Astrocyte of the spinal cord (primary cell): ENCODE results near the gene ATP1B3.
A peak's percentile ranks its signal among the peaks of the same experiment; 100 is the strongest.

ENCODE experiments used
- DNase-seq: peaks from one replicate; pipeline ENCODE4 v3.0.0; 2011; ENCODE audit warnings: low read depth, low spot score
- H3K4me3 ChIP-seq: 2 replicates; pipeline ENCODE4 v1.5.1; 2011; ENCODE audit warnings: low read depth, mild to moderate bottlenecking, low read length, moderate library complexity
- CTCF ChIP-seq: IDR thresholded peaks from 2 replicates; pipeline ENCODE4 v1.5.1; 2012; ENCODE audit warnings: low read depth, mild to moderate bottlenecking, low read length, inconsistent platforms
- in situ Hi-C: cut with HindIII; loops from 2 replicates; pipeline ENCODE4 v1.10.0; 2017; ENCODE audit warnings: low sequenced_read_pairs

ATP1B3 gene

DNA sequence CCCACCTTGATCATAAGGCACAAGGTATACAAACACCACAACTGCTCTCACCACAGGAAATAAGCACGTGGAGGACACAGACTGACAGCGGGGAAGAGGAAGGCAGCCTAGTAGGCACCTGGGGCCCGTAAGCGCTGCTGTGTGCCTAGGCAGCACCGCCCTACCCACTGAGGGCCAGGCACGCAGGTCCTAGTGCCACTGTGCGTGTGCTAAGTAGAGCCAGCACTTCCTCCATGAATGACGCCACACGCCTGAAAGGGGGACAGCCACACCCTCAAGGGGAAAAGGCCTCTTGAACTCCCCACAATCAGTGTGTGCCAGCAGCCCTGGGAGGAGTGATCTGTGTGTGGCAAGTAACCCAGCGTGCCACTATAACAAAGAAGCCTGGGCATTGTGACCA is 73.0 kb downstream of the ATP1B3 start:
- in situ Hi-C loops, result no loop called here
- DNase-seq, result no peak
- TF ChIP-seq CTCF, result no peak
- H3K4me3 ChIP-seq, result no peak overlapping the region

DNA sequence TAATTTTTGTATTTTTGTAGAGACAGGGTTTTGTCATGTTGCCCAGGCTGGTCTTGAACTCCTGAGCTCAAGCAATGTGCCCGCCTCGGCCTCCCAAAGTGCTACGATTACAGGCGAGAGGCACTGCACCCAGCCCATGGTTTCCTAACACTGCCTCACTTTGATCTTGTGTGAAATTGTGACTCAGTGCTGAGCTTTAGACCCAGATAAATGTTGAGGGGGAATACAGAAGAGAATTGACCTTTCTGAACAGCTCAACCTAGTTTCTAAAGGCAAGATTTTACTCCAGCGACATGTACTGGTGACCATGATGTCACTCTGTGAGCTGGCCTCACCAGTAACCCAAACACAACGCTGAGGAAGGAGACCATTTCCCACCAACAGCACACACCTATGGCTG is 73.5 kb downstream of the ATP1B3 start:
- H3K4me3 ChIP-seq, result no peak overlapping the region
- in situ Hi-C loops, result no loop called here
- no peak for DNase-seq
- TF ChIP-seq CTCF, result no peak

DNA sequence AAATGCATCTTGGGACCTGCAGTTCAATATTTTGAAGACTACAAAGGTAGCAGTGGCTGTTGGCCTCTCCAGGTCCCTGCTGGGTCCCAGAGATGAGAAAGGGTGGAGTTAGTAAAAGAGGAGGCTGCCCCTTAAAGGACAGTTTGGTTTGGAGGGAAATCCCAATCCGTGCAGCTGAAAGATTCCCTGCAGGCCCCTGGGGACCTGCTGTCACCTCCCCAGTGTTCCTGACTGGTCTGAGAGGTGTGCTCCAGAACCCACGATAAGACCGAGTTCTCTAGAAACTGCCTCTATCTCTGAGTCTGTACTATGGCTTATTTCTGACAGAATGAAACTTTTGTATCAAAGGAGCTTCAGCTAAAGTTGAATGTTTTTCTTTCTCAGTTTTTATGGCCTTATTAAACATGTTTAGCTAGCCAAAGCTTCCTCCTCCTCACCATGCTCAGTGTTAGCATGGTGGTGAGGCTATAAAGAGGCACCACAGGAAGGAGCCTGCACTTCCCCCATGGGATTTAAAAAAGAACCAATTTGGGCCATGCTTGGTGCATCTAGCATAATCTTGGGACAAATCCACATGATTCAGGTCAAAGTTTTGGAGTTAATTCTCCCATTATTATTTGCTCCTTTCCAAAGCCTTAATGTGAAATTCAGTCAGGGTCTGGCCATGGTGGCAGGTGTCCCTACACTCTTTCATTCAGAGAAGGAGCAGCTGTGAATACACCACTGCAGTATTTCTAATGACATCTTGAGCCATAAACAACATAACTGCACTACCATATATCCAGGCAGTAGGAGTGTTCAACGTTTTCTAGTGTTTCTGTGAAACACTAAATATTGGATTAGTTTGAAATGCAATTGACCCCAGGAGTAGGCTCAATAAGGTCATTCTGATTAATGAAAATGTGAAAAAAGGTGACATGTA is 74.4 kb downstream of the ATP1B3 start:
- H3K4me3 ChIP-seq, result no peak overlapping the region
- TF ChIP-seq CTCF, result no peak
- no peak for DNase-seq
- in situ Hi-C loops, result no loop called here

- no peak overlapping the region for H3K4me3 ChIP-seq
- DNase-seq, result no peak
- TF ChIP-seq CTCF, result no peak
- in situ Hi-C loops, result no loop called here
These were observed 76.2 kb downstream of the ATP1B3 start for GRCh38 chr3:141952611-141953010.

DNA sequence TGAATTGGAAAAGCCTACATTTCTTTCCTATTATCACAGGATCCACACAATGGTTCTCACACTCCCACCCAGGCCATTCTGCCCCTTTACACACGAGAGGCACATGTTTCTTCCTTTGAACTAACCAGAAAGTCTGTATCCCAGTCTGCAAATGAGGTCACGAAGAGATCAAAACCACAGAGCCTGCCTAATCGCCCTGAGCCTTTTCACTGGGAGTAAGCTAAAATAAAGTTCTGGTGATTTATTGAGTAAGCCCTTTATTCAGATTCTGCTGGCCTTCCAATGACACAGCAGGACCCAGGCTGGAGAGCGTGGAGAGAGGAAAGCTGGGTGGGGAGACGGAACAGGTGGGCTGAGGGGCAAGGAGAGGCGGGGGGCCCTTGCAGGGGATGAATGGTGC is 78.7 kb downstream of the ATP1B3 start:
- no peak for TF ChIP-seq CTCF
- in situ Hi-C loops, result no loop called here
- H3K4me3 ChIP-seq, result no peak overlapping the region
- DNase-seq, result peak; percentile 72

GRCh38 chr3:141959589-141960554 is 83.4 kb downstream of the ATP1B3 start:
- DNase-seq, result peak; percentile 49
- H3K4me3 ChIP-seq, result no peak overlapping the region
- TF ChIP-seq CTCF, result no peak
- in situ Hi-C loops, result no loop called here
